Retinal pigment epithelial cell (primary cell): ENCODE results near the gene CP.
A peak's percentile ranks its signal among the peaks of the same experiment; 100 is the strongest.

Experiments used
- DNase-seq: peaks from one replicate; pipeline ENCODE4 v3.0.0-alpha.2; 2010; ENCODE audit warnings: low read depth
- H3K4me3 ChIP-seq: 2 replicates; pipeline ENCODE4 v1.5.1; 2011; ENCODE audit warnings: mild to moderate bottlenecking, low read length, control low read depth, moderate library complexity
- TF ChIP-seq, protein P1 (sequence below): conservative IDR thresholded peaks from 2 replicates; pipeline ENCODE4 v1.5.1; 2011; ENCODE audit warnings: low read depth, low read length, control low read depth, inconsistent platforms

CP gene

DNA sequence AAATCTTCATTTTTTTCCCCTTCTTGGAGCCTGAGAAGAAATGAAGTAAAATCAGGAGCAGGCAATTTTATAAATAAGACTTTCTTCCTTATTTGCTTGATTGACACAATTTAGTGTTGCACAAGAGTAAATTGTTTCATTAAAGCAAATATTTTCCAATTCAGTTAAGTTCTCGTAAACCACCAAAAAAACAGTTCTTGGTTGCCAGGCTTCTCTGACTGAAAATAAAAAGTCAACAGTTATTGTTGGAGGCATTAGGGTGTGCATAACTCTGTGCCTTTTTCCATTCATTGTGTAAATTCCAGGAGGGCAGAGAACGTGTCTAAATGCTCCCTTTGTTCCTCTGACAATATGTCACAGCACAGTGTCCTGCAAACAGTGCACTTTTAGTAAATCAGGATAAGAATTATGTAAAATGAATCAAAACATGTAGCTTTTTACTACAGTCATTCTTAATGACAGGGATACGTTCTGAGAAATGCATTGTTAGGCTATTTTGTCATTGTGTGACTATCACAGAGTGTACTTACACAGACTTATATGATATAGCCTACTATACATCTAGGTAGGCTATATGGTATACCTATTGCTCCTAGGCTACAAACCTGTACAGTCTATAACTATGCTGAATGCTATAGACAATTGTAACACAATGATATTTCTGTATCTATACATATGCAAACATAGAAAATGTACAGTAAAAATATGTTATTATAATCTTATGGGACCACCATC, at the start of gene CP:
Gene CP (minus strand): TSS at position 47 of the 735 bp plus-strand sequence. CDS start 37 bp downstream, at position 10.
- peak within 1 kb of the TSS; percentile 29 for H3K4me3 ChIP-seq
- TF ChIP-seq, protein P1, sequence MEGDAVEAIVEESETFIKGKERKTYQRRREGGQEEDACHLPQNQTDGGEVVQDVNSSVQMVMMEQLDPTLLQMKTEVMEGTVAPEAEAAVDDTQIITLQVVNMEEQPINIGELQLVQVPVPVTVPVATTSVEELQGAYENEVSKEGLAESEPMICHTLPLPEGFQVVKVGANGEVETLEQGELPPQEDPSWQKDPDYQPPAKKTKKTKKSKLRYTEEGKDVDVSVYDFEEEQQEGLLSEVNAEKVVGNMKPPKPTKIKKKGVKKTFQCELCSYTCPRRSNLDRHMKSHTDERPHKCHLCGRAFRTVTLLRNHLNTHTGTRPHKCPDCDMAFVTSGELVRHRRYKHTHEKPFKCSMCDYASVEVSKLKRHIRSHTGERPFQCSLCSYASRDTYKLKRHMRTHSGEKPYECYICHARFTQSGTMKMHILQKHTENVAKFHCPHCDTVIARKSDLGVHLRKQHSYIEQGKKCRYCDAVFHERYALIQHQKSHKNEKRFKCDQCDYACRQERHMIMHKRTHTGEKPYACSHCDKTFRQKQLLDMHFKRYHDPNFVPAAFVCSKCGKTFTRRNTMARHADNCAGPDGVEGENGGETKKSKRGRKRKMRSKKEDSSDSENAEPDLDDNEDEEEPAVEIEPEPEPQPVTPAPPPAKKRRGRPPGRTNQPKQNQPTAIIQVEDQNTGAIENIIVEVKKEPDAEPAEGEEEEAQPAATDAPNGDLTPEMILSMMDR = no peak
- DNase-seq = peak; percentile 35

DNA sequence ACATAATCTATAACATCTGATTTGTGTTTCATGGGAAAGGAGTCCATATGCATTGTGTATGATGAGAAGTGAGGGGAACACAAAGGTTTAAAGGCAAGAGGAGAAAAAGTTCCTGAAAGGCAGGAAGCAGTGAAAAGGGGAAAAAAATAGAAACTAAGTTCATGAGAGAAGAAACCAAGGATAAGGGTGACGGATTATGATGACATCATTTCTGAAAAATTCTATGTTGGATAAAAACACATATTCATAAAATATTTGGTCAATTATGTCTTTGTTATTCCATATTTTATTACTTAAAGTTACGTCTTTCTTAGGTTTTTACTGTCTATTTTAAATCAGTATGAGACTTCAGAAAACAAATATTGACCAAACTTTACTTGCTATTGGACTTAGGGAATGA, 48.6 kb upstream of the CP start:
- TF ChIP-seq, protein P1 = no peak
- no peak overlapping the region for H3K4me3 ChIP-seq
- no peak for DNase-seq

DNA sequence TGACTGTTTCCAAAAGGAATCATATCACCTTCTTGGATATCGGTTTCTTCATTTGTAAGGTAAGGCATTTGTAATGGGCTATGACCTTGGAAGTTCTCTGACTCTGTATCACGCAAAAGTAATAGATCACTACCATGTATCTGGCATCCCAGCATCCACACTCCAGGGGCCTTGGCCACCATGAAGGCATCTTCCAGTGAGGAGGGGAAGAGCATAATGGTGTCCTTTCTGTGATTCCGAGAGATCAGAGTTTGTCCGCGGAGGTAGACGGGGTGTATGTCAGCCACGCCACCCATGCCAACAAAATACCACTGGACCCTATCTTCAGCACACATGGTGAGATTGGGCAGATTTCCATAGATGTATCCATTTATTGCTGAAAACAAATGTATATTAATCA, 48.1 kb upstream of the CP start:
- H3K4me3 ChIP-seq = no peak overlapping the region
- no peak for DNase-seq
- TF ChIP-seq, protein P1 = no peak

DNA sequence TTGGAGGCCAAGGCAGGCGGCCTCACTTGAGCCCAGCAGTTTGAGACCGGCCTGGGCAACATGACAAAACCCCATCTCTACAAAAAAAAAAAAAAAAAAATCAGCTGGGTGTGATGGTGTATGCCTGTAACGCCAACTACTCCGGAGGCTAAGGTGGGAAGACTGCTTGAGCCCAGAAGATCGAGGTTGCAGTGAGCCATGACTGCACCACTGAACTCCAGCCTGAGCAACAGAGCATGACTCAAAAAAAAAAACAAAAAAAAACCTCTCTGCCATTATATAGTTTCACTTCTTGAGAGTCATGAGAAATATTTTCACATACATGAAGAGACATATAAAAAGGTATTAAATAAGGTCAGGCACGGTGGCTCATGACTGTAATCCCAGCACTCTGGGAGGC, 45.9 kb upstream of the CP start:
- TF ChIP-seq, protein P1 = no peak
- DNase-seq = no peak
- no peak overlapping the region for H3K4me3 ChIP-seq

DNA sequence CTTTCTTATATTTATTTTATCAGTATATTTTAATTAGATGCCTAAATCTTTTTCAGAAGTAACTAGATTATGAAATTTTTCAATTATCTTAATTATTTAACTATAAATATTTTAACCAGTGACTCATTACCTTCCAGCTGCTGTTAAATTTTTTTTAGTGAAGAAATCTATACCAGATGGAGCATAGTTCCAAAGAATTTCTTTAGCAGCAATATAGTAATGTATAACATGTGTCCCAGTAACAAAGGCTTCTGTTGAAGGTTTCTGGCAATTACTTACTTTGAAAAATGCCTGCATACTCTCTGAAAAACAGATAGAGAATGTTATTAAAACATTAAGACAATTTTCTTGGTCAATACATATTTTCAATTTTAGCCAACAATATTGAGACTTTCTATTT, 45.1 kb upstream of the CP start:
- H3K4me3 ChIP-seq = no peak overlapping the region
- no peak for DNase-seq
- TF ChIP-seq, protein P1 = no peak

DNA sequence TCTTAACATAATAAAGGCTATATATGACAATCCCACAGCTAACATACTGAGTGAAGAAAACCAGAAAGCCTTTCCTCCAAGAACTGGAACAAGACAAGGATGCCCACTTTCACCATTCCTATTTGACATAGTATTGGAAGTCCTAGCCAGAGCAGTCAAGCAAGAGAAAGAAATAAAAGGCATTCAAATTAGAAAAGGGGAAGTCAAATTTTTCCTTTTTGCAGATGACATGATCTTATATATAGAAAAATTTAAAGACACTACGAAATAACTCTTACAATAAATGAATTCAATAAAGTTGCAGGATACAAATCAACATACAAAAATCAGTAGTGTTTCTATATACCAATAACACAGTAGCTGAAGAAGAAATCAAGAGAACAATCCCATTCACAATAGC, 42.2 kb upstream of the CP start:
- TF ChIP-seq, protein P1 = no peak
- no peak for DNase-seq

DNA sequence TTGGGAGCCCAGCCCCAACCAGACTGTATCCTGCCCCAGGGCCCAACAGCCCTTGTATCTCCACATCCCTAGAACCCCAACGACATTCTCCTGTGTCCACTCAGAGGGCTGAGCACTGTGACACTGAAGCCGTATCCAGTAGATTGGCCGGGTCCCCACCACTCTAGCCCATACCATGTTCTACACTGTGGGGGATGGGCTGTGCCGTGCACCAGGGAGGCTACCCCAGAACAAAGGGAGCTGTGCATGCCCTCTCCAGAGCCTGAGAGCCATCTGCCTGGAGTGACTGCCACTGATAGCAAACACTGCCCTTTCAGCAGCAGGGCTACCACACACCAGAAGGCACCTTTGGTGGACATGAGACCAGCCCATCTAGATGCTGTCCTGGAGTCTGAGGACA, 37.1 kb upstream of the CP start:
- H3K4me3 ChIP-seq = no peak overlapping the region
- no peak for DNase-seq
- TF ChIP-seq, protein P1 = no peak

More for the DNA sequence above, 42.2 kb upstream of the CP start:
- H3K4me3 ChIP-seq = no peak overlapping the region
